HG02678 (cell line): Measurements from ENCODE around the gene EME1.
A peak's percentile ranks its signal among the peaks of the same experiment; 100 is the strongest.
"Not testable (repeated sequence)": the region's sequence is repeated elsewhere in the genome, so short reads cannot be mapped to it uniquely, and the experiment has no call there.

Experiments
- ATAC-seq: cut with Tn5 transposase; IDR thresholded peaks from one replicate; pipeline ENCODE4 v1.9.1; 2021; ENCODE audit warnings: mild to moderate bottlenecking, moderate library complexity; ENCODE audit not compliant: unreplicated experiment

The EME1 gene

GRCh38 chr17:50386510-50386909, 13.5 kb downstream of the EME1 start:
- no peak for ATAC-seq

DNA sequence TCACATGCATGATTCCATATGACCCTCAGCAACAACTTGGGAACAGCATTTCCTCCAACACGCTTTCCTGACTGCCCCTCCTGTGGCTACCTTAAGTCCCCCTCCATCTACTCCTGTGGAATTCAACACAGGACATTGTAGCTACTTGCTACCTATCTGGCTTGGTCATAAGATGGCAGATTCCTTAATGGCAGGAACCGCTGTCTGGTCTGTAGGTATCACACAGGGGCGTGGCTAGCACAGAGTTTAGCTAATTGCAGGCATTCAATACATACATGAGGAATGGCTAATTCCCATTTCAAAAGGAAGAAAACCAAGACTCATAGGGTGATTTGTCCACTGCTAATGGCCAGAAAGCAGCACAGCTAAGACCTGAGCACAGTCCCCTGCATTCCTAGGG, 15.7 kb downstream of the EME1 start:
- ATAC-seq: no peak

- ATAC-seq: no peak
Observed at GRCh38 chr17:50389534-50389933, 16.5 kb downstream of the EME1 start.

- no peak for ATAC-seq
Observed at GRCh38 chr17:50392621-50393020, 19.6 kb downstream of the EME1 start.

GRCh38 chr17:50393700-50394099, 20.7 kb downstream of the EME1 start:
- no peak for ATAC-seq

DNA sequence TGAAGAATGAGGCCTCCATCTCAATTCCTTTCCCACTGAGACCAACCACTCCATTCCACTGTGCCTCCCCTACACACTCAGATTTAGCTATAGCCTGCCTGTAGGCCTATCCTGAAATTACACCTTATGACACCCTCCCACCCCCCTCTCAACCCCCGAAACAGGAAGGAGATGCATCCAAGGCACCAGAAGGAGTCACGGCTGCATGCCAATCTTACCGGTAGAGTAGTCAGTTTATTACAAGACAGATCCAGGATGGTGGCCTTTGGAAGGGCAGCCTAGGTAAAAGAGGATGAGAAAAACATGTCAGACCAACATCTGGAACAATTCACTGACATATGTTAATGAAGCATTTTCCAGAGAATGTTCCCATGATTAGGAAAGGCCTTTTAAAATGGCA, 21.7 kb downstream of the EME1 start:
- no peak for ATAC-seq

- ATAC-seq: peak; percentile 15
Observed at GRCh38 chr17:50396261-50397110, 23.5 kb downstream of the EME1 start.

DNA sequence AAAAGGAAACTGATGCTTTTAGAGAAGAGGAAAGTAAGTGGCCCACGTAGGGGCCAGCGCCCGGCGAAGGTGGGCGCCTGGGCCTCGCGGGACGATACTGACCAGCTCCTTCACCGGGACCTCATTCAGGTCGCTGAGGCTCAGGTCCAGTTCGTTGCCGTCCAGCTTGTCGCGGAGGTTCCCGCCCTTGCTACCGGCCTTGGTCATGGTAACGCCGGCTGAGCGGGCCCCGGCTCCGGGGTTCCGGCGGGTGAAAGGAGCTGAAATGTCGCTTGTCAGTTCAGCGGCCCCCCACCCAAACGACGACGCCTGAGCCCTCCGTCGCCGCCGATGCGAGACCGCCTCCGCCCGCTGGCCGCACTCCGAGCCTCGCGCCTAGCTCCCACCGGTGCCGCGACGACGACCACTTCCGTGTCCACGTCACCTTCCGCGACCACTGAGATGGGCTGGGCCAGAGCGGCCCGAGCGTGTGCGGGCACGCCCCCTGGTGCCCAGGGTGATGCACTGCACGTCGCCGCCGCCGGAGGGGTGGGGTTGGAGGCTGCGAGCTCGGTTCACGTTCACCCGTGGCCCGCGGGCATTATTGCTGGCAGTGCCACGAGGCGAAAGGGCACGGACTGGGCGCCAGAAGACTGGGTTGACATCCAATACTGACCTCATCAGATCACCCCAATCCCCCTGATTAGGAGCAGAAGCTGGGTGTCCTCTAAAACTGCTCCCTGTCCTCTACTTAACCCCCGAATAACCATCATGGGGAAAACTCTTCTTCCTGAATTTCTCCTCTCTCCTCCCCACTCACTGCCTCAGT, 24.3 kb downstream of the EME1 start, which contains the start of gene LRRC59:
TSS of gene LRRC59 (minus strand) at position 413 of the 808 bp plus-strand sequence. CDS start at position 207, 206 bp downstream.
- ATAC-seq: peak; percentile 97

DNA sequence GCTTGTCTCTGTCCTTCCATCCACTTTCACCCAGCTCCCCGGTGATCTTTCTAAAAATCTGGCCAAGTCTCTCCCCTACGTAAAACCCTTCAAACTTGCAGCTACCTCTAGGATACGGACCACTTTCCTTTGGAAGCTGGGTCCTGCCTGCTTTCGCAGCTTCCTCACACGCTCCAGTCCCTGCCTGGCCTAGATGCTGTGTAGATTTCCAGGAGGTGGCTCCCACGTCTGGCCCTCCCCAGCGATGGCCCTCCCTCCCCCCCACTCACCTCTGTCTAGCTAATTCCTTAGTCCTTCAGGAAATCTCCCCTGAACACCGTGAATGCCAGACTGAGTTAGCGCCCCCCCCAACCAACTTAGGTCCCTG, 24.9 kb downstream of the EME1 start:
- no peak for ATAC-seq

DNA sequence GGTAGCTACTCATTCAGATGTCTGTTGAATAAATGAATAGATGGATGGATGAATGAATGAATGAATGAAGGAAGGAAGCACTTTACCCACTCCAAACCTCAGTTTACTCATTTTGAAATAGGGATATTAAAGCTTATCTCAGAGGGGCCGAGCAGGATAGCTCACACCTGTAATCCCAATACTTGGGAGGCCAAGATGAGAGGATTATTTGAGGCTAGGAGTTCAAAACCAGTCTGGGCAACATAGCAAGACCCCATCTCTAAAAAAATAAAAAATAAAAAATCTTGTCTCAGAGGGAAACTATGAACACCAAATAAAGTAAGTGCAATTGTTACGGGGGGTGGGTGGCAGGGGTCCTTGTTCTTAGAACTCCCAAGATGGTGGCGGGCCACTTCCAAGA, 25.6 kb downstream of the EME1 start:
- ATAC-seq: not testable (repeated sequence)

- not testable (repeated sequence) for ATAC-seq
Observed at GRCh38 chr17:50399591-50399990, 26.6 kb downstream of the EME1 start.

- ATAC-seq: not testable (repeated sequence)
Observed at GRCh38 chr17:50405351-50405750, 32.3 kb downstream of the EME1 start.

DNA sequence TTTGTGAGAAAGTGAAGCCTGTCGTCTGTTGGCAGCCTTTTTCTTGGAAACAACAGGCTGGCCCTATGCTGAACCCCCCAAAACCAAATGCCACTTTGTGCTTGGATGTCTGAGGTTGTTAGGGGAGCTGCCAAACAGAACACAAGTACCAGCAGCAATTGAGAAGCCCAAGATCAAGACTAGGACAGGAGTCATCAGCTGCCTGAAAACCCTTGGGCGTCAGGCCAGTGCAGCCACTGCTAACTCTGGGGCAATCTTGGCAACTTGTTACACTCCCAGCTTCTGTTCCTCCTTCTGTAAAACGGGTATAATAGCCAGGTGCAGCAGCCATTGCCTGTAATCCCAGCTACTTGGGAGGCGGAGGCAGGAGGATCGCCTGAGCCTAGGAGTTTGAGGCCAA, 33.5 kb downstream of the EME1 start:
- no peak for ATAC-seq

DNA sequence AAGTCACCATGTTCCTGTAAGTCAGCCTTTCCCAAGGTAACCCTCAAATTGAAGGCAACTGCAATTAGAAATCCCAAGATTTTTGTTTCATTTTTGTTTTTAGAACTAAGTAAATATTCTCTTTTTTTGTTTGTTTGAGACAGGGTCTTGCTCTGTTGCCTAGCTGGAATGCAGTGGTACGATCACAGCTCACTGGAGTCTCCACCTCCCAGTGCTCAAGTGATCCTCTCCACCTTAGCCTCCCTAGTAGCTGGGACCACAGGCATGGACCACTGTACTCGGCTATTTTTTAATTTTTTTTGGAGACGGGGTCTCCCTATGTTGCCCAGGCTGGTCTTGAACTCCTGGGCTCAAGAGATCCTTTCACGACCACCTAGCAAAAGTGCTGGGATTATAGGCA, 34.9 kb downstream of the EME1 start:
- no peak for ATAC-seq

DNA sequence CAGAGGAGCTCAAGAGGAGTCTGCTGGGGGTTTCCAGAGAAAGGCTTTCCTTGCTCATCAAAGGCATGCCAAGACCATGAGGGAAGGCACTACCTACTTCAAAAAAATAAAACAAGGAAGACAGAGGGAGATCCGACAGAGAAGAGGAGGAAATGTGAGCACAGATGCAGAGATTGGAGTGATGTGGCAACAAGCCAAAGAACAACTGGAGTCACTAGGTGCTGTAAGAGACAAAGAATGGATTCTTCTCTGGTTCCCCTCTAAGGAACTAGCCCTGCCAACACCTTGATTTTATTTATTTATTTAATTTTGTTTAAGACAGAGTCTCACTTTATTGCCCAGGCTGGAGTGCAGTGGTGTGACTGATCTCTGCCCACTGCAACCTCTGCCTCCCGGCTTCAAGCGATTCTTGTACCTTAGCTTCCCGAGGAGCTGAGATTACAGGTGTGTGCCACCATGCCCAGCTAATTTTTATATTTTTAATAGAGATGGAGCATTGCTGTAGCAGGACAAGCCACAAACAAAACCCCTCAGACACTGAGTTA, 39.2 kb downstream of the EME1 start:
- no peak for ATAC-seq

DNA sequence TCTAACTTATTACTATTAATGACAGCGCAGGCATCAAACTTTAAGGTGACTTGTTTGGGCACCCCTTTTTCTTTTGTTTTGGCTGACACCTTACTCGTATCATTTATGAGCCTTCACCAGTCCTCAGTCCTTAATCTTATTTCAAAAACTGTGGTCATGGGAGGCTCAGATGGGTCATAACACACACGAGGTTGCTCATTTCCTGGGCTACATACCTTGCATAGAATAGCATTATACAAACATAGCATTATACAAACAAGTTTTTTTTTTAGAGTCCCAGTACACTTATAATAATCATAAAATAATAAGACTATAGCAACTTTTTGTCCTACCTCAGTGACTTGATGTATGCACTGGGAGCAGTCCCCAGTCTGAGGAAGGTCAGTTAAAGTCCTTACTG, 41.8 kb downstream of the EME1 start:
- no peak for ATAC-seq

GRCh38 chr17:50419577-50419976, 46.5 kb downstream of the EME1 start:
- not testable (repeated sequence) for ATAC-seq

- ATAC-seq: no peak
Observed at GRCh38 chr17:50420419-50421112, 47.5 kb downstream of the EME1 start.

GRCh38 chr17:50421308-50422051, 48.5 kb downstream of the EME1 start:
- no peak for ATAC-seq

DNA sequence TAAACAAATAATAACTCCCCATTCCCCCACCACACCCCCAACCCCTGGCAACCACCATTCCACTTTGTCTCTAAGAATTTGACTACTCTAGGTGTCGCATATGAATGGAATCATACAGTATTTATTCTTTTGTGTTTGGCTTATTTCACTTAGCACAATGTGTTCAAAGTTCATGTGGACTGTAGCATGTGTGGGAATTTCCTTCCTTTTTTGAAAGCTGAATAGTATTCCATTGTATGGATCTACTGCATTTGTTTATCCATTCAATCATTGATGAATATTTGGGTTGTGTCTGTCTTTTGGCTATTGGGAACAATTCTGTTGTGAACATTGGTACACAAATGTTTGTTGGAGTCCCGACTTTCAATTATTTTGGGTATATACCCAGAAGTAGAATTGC, 49.7 kb downstream of the EME1 start:
- ATAC-seq: no peak
